Measurements from ENCODE around the gene NELFCD.
A peak's percentile ranks its signal among the peaks of the same experiment; 100 is the strongest.
"Not testable (repeated sequence)": the region's sequence is repeated elsewhere in the genome, so short reads cannot be mapped to it uniquely, and the experiment has no call there.

Gene NELFCD

GRCh38 chr20:58980711-58981627 lies at the start of gene NELFCD:
TSS of gene NELFCD (plus strand) at chr20:58981256. CDS start at chr20:58981310, 54 bp downstream.
- peak; percentile 74 for DNase-seq (ENCODE audit: low read depth)

- no peak for DNase-seq (ENCODE audit: low read depth)
Measured at GRCh38 chr20:58932170-58932569, 48.9 kb upstream of the NELFCD start.

- no peak for DNase-seq (ENCODE audit: low read depth)
Measured at GRCh38 chr20:58938078-58938477, 43.0 kb upstream of the NELFCD start.

GRCh38 chr20:58938541-58938940 lies 42.5 kb upstream of the NELFCD start:
- no peak for DNase-seq (ENCODE audit: low read depth)

GRCh38 chr20:58941471-58941870 lies 39.6 kb upstream of the NELFCD start:
- DNase-seq (ENCODE audit: low read depth), result no peak

GRCh38 chr20:58942549-58942948 lies 38.5 kb upstream of the NELFCD start:
- no peak for DNase-seq (ENCODE audit: low read depth)

GRCh38 chr20:58944610-58945009 lies 36.4 kb upstream of the NELFCD start:
- DNase-seq (ENCODE audit: low read depth), result no peak

- DNase-seq (ENCODE audit: low read depth), result no peak
Measured at GRCh38 chr20:58945965-58946631, 35.0 kb upstream of the NELFCD start.

GRCh38 chr20:58947797-58948388 lies 33.2 kb upstream of the NELFCD start:
- not testable (repeated sequence) for DNase-seq (ENCODE audit: low read depth)

- no peak for DNase-seq (ENCODE audit: low read depth)
Measured at GRCh38 chr20:58950603-58951002, 30.5 kb upstream of the NELFCD start.

- DNase-seq (ENCODE audit: low read depth), result no peak
Measured at GRCh38 chr20:58953050-58953449, 28.0 kb upstream of the NELFCD start.

- no peak for DNase-seq (ENCODE audit: low read depth)
Measured at GRCh38 chr20:58956078-58956477, 25.0 kb upstream of the NELFCD start.

- no peak for DNase-seq (ENCODE audit: low read depth)
Measured at GRCh38 chr20:58959652-58960051, 21.4 kb upstream of the NELFCD start.

- no peak for DNase-seq (ENCODE audit: low read depth)
Measured at GRCh38 chr20:58963060-58963584, 17.9 kb upstream of the NELFCD start.

GRCh38 chr20:58963922-58964321 lies 17.1 kb upstream of the NELFCD start:
- DNase-seq (ENCODE audit: low read depth), result not testable (repeated sequence)

GRCh38 chr20:58965270-58966064 lies 15.6 kb upstream of the NELFCD start:
- DNase-seq (ENCODE audit: low read depth), result no peak

- DNase-seq (ENCODE audit: low read depth), result no peak
Measured at GRCh38 chr20:58967652-58968429, 13.2 kb upstream of the NELFCD start.

GRCh38 chr20:58969439-58969838 lies 11.6 kb upstream of the NELFCD start:
- DNase-seq (ENCODE audit: low read depth), result no peak

GRCh38 chr20:58970146-58970545 lies 10.9 kb upstream of the NELFCD start:
- DNase-seq (ENCODE audit: low read depth), result no peak

- no peak for DNase-seq (ENCODE audit: low read depth)
Measured at GRCh38 chr20:58971429-58971828, 9.6 kb upstream of the NELFCD start.

GRCh38 chr20:58973179-58973578 lies 7.9 kb upstream of the NELFCD start:
- no peak for DNase-seq (ENCODE audit: low read depth)

Measured in T-helper 22 cell (primary cell).